H1 (cell line): ENCODE measurements around the gene SERPINB12. TPM values are rescaled to one million over a fixed set of nuclear protein-coding genes. Genes with fewer than 3 reads are reported as not detected.

Experiments
- CTCF ChIA-PET: fragments of 300-600 bp; sonication (Branson Sonifier 250); formaldehyde crosslinking; loops from one replicate; lab custom pipeline; 2021; ENCODE audit not compliant: partially characterized antibody; lab: Charles Lee
- POLR2A ChIA-PET: fragments of 300-600 bp; sonication (Branson Sonifier 250); formaldehyde crosslinking; loops from one replicate; lab custom pipeline; 2021; ENCODE audit warnings: inconsistent platforms; ENCODE audit not compliant: partially characterized antibody; lab: Charles Lee
- DNase-seq, 2 experiments: peaks; one replicate each; pipeline versions ENCODE4 v3.0.0 to v3.0.0-alpha.2; 2010 to 2022; ENCODE audit warnings: low spot score in 2 of 2, low read depth in 1 of 2, mixed read lengths in 1 of 2
- FAIRE-seq: peaks from 2 replicates; lab custom pipeline; 2011; peaks lifted over from hg19 to GRCh38; lab: Jason Lieb, UNC
- H2AFZ ChIP-seq: 2 replicates; pipeline ENCODE4 v1.8.1; 2012; ENCODE audit warnings: low read length, inconsistent platforms
- H2AK5ac ChIP-seq: 2 replicates; pipeline ENCODE4 v1.6.1; 2013; ENCODE audit warnings: low read depth, low read length
- H2BK120ac ChIP-seq: replicated peaks from 2 replicates; pipeline ENCODE3; 2013; ENCODE audit warnings: low read depth, low read length, inconsistent platforms
- H2BK12ac ChIP-seq: 2 replicates; pipeline ENCODE4 v1.6.1; 2013; ENCODE audit warnings: low read depth, low read length
- H2BK15ac ChIP-seq: 2 replicates; pipeline ENCODE4 v1.6.1; 2013; ENCODE audit warnings: low read length
- H2BK20ac ChIP-seq: 2 replicates; pipeline ENCODE4 v1.6.1; 2013; ENCODE audit warnings: low read length
- H2BK5ac ChIP-seq: 2 replicates; pipeline ENCODE4 v1.6.1; 2013; ENCODE audit warnings: low read depth, low read length
- H3K14ac ChIP-seq: 2 replicates; pipeline ENCODE4 v1.6.1; 2013; ENCODE audit warnings: inconsistent platforms; ENCODE audit not compliant: insufficient read length
- H3K18ac ChIP-seq: 2 replicates; pipeline ENCODE4 v1.6.1; 2013; ENCODE audit warnings: low read length; ENCODE audit errors: extremely low read depth
- H3K23ac ChIP-seq: 2 replicates; pipeline ENCODE4 v1.6.1; 2013; ENCODE audit warnings: inconsistent platforms; ENCODE audit not compliant: insufficient read length
- H3K23me2 ChIP-seq: 2 replicates; pipeline ENCODE4 v1.6.1; 2013; ENCODE audit warnings: low read depth, low read length
- H3K27ac ChIP-seq: 2 replicates; pipeline ENCODE4 v1.6.1; 2011; ENCODE audit warnings: low read depth, low read length, inconsistent platforms
- H3K27me3 ChIP-seq, 4 experiments: replicated peaks in 1 of 4; 1 replicate in 1 of 4; 2 replicates in 3 of 4; pipeline versions ENCODE4 v1.6.1 to v1.8.1; 2011 to 2013; ENCODE audit warnings: low read length in 3 of 4, mild to moderate bottlenecking in 3 of 4, inconsistent platforms in 2 of 4, mixed read lengths in 2 of 4, moderate library complexity in 1 of 4; ENCODE audit not compliant: control insufficient read depth in 3 of 4, insufficient read depth in 3 of 4; ENCODE audit errors: extremely low read depth in 1 of 4
- H3K36me3 ChIP-seq, 4 experiments: 2 replicates each; pipeline versions ENCODE4 v1.6.1 to v1.8.1; 2011 to 2013; ENCODE audit warnings: mild to moderate bottlenecking in 4 of 4, low read length in 3 of 4, moderate library complexity in 2 of 4, control low read depth in 1 of 4, inconsistent platforms in 1 of 4; ENCODE audit not compliant: insufficient read depth in 4 of 4, control insufficient read depth in 2 of 4
- H3K4ac ChIP-seq: replicated peaks from 2 replicates; pipeline ENCODE3; 2013; ENCODE audit warnings: low read length, low read depth, mixed read lengths, inconsistent platforms; ENCODE audit not compliant: insufficient read length
- H3K4me1 ChIP-seq, 4 experiments: replicated peaks in 1 of 4; 1 replicate in 1 of 4; 2 replicates in 3 of 4; pipeline versions ENCODE4 v1.6.1 to v1.8.1; 2011 to 2013; ENCODE audit warnings: low read length in 3 of 4, inconsistent platforms in 2 of 4, mixed read lengths in 1 of 4; ENCODE audit not compliant: insufficient read depth in 4 of 4, control insufficient read depth in 3 of 4
- H3K4me2 ChIP-seq, 2 experiments: 2 replicates each; pipeline versions ENCODE4 v1.6.1 to v1.8.1; 2011 to 2013; ENCODE audit warnings: low read depth in 2 of 2, low read length in 2 of 2, control low read depth in 1 of 2, inconsistent platforms in 1 of 2, mild to moderate bottlenecking in 1 of 2; ENCODE audit not compliant: insufficient read depth in 1 of 2
- H3K4me3 ChIP-seq, 4 experiments: fragments of 200-600, 300-600 bp in 1 of 4; sonication (generic), shearing (Covaris generic), sonication (Bioruptor Twin) in 1 of 4; 2 replicates each; pipeline versions ENCODE4 v1.5.1 to v1.8.1; 2011 to 2016; ENCODE audit warnings: low read length in 4 of 4, low read depth in 3 of 4, control low read depth in 2 of 4, inconsistent platforms in 2 of 4, mild to moderate bottlenecking in 2 of 4, mixed read lengths in 1 of 4, moderate library complexity in 1 of 4; ENCODE audit not compliant: insufficient read depth in 2 of 4; ENCODE audit errors: extremely low read depth in 1 of 4
- H3K56ac ChIP-seq: replicated peaks from 2 replicates; pipeline ENCODE3; 2013; ENCODE audit warnings: low read depth, mild to moderate bottlenecking, mixed read lengths, low read length, inconsistent platforms; ENCODE audit not compliant: insufficient read length
- H3K79me1 ChIP-seq: 2 replicates; pipeline ENCODE4 v1.6.1; 2013; ENCODE audit warnings: low read depth, low read length, control low read depth
- H3K79me2 ChIP-seq, 2 experiments: 2 replicates each; pipeline versions ENCODE4 v1.6.1 to v1.8.1; 2012 to 2013; ENCODE audit warnings: low read length in 2 of 2, mild to moderate bottlenecking in 2 of 2, inconsistent platforms in 1 of 2; ENCODE audit not compliant: insufficient read depth in 2 of 2, control insufficient read depth in 1 of 2
- H3K9ac ChIP-seq, 4 experiments: replicated peaks in 1 of 4; 1 replicate in 1 of 4; 2 replicates in 3 of 4; pipeline versions ENCODE4 v1.6.1 to v1.8.1; 2011 to 2013; ENCODE audit warnings: low read depth in 3 of 4, low read length in 3 of 4, control low read depth in 2 of 4, mild to moderate bottlenecking in 2 of 4, moderate library complexity in 2 of 4, inconsistent platforms in 1 of 4; ENCODE audit errors: extremely low read depth in 1 of 4
- H3K9me3 ChIP-seq, 2 experiments: 2 replicates each; pipeline versions ENCODE4 v1.6.1 to v1.8.1; 2012 to 2013; ENCODE audit warnings: mild to moderate bottlenecking in 2 of 2, moderate library complexity in 2 of 2, control low read depth in 1 of 2, inconsistent platforms in 1 of 2, low read depth in 1 of 2, low read length in 1 of 2, mixed read lengths in 1 of 2; ENCODE audit not compliant: insufficient read depth in 2 of 2
- H4K20me1 ChIP-seq, 2 experiments: replicated peaks in 1 of 2; 2 replicates each; pipeline versions ENCODE3 to v1.8.1; 2011 to 2013; ENCODE audit warnings: inconsistent platforms in 2 of 2, low read length in 2 of 2, mild to moderate bottlenecking in 1 of 2; ENCODE audit not compliant: insufficient read depth in 2 of 2, control insufficient read depth in 1 of 2
- H4K5ac ChIP-seq: 2 replicates; pipeline ENCODE4 v1.6.1; 2013; ENCODE audit warnings: low read length, low read depth, mixed read lengths, inconsistent platforms; ENCODE audit not compliant: insufficient read length
- H4K8ac ChIP-seq: 2 replicates; pipeline ENCODE4 v1.8.0; 2013; ENCODE audit warnings: mild to moderate bottlenecking, moderate library complexity, low read length, inconsistent platforms; ENCODE audit not compliant: insufficient read depth; ENCODE audit errors: extremely low read depth
- H4K91ac ChIP-seq: replicated peaks from 2 replicates; pipeline ENCODE3; 2013; ENCODE audit warnings: low read length, mixed read lengths, inconsistent platforms; ENCODE audit not compliant: insufficient read length
- ATF3 ChIP-seq: IDR thresholded peaks from 2 replicates; pipeline ENCODE4 v1.6.1; 2011; ENCODE audit warnings: low read depth, mild to moderate bottlenecking, low read length; ENCODE audit not compliant: insufficient read depth
- CBX8 ChIP-seq: fragments of 300-800, 300-1000 bp; sonication (generic); IDR thresholded peaks from 2 replicates; pipeline ENCODE4 v1.7.1; 2016; ENCODE audit warnings: low read depth, low read length, borderline replicate concordance
- CHD2 ChIP-seq: IDR thresholded peaks from 2 replicates; pipeline ENCODE4 v1.6.1; 2012; ENCODE audit warnings: low read length, improper control_type of control experiment
- CREB1 ChIP-seq: IDR thresholded peaks from 2 replicates; pipeline ENCODE4 v1.6.1; 2012; ENCODE audit warnings: inconsistent platforms
- EGR1 ChIP-seq: IDR thresholded peaks from 2 replicates; pipeline ENCODE4 v1.6.1; 2011; ENCODE audit warnings: low read depth, low read length, borderline replicate concordance
- FOSL1 ChIP-seq: IDR thresholded peaks from 2 replicates; pipeline ENCODE4 v1.6.1; 2011; ENCODE audit warnings: mild to moderate bottlenecking, low read depth, low read length, moderate library complexity; ENCODE audit not compliant: insufficient read depth
- GABPA ChIP-seq: IDR thresholded peaks from 2 replicates; pipeline ENCODE4 v1.6.1; 2011; ENCODE audit warnings: mild to moderate bottlenecking, low read length, moderate library complexity, borderline replicate concordance; ENCODE audit not compliant: insufficient read depth
- HDAC2 ChIP-seq, 2 experiments: fragments of 300-600 bp in 1 of 2; sonication (generic) in 1 of 2; IDR thresholded peaks; 2 replicates each; pipeline ENCODE4 v1.6.1; 2011 to 2012; ENCODE audit warnings: low read depth in 2 of 2, low read length in 2 of 2, mild to moderate bottlenecking in 2 of 2, moderate library complexity in 2 of 2, borderline replicate concordance in 1 of 2, inconsistent platforms in 1 of 2
- RBBP5 ChIP-seq: IDR thresholded peaks from 2 replicates; pipeline ENCODE4 v1.7.1; 2012; ENCODE audit warnings: low read depth, mild to moderate bottlenecking, inconsistent platforms, low read length, moderate library complexity, borderline replicate concordance
- RNF2 ChIP-seq: fragments of 200-900, 300-1000 bp; sonication (generic); IDR thresholded peaks from 2 replicates; pipeline ENCODE4 v1.7.1; 2016; ENCODE audit warnings: borderline replicate concordance, low read depth, mild to moderate bottlenecking, antibody characterized with exemption, low read length; ENCODE audit not compliant: poor library complexity, severe bottlenecking; ENCODE audit errors: missing control alignments
- SAP30 ChIP-seq: fragments of 300-600 bp; sonication (generic); IDR thresholded peaks from 2 replicates; pipeline ENCODE4 v1.7.1; 2012; ENCODE audit warnings: low read length, moderate library complexity, mild to moderate bottlenecking, inconsistent platforms; ENCODE audit not compliant: insufficient read depth, insufficient replicate concordance
- SP2 ChIP-seq: IDR thresholded peaks from 2 replicates; pipeline ENCODE4 v1.6.1; 2012; ENCODE audit warnings: mild to moderate bottlenecking, low read length, inconsistent platforms
- TCF12 ChIP-seq: IDR thresholded peaks from 2 replicates; pipeline ENCODE4 v1.6.1; 2011; ENCODE audit warnings: low read depth, mild to moderate bottlenecking, low read length
- WGBS, 2 experiments: shearing (Covaris generic) in 1 of 2; methylation state at CpG; one replicate each; pipeline versions ENCODE4 v1.1.6 to v1.1.7; 2013 to 2015; ENCODE audit warnings: low lambda C conversion rate in 2 of 2, mixed read lengths in 2 of 2, inconsistent platforms in 1 of 2, low coverage in 1 of 2, missing lambda C conversion rate in 1 of 2; ENCODE audit not compliant: insufficient replicate concordance in 2 of 2, insufficient coverage in 1 of 2, insufficient read length in 1 of 2; ENCODE audit errors: extremely low coverage in 1 of 2, missing lambda C conversion rate in 1 of 2; 5-methylcytosine and 5-hydroxymethylcytosine counted together
- polyA plus RNA-seq, 7 experiments: library from polyadenylated mRNA; depleted of rRNA in 3 of 7; stranded (reverse) in 5 of 7; unstranded in 2 of 7; fragments of >200 nt in 5 of 7; fragments of 200-250 nt in 2 of 7; gene quantifications; 1 replicate in 5 of 7; 2 replicates in 1 of 7; 4 replicates in 1 of 7; pipeline versions ENCODE4 v1.2.1 to v1.2.3, GENCODE V29; 2011 to 2013; ENCODE audit warnings: missing spikeins in 2 of 7, mixed read lengths in 2 of 7
- total RNA-seq: library from RNA; stranded (reverse); fragmentation: NEBNext Ultra II Directional; extraction: Animal tissue kit (Norgen Biotek cat#: 25700); gene quantifications from 2 replicates; pipeline ENCODE4 v1.2.1, GENCODE V29; 2021

The SERPINB12 gene
- total and polyA plus RNA-seq, 2 of the 8 experiments (the other 6 are each of a cell fraction or from before 2014, with no cell fraction given) = not detected

GRCh38 chr18:63544017-63544416 lies 1.8 kb downstream of the SERPINB12 start:
- H3K79me2 ChIP-seq = no peaks in the 10 kb centered on the region
- no peak overlapping the region for H3K14ac ChIP-seq
- no peak overlapping the region for H3K18ac ChIP-seq
- H2BK120ac ChIP-seq = no peak overlapping the region
- no peaks in the 10 kb centered on the region for H4K20me1 ChIP-seq
- no peaks in the 10 kb centered on the region for H3K9me3 ChIP-seq
- H4K5ac ChIP-seq = no peak overlapping the region
- no peak overlapping the region for H3K4ac ChIP-seq
- ChIA-PET POLR2A (no interaction called here), CTCF (interaction anchor here (1.2 to 1.3 kb wide), 2 partner anchors 26 to 30 kb away, joined by 4 to 5 read pairs; no protein-coding TSS in a partner anchor)
- no peak overlapping the region for H2AK5ac ChIP-seq
- no peak overlapping the region for H4K91ac ChIP-seq
- H3K23ac ChIP-seq = no peak overlapping the region
- H3K36me3 ChIP-seq = no peaks in the 10 kb centered on the region
- no peak overlapping the region for H2BK5ac ChIP-seq
- H4K8ac ChIP-seq = no peak overlapping the region
- H2BK20ac ChIP-seq = no peak overlapping the region
- no peak overlapping the region for H2AFZ ChIP-seq
- no peaks in the 10 kb centered on the region; a peak in 1 of 7 replicates for H3K27me3 ChIP-seq
- FAIRE-seq = no peak
- WGBS, 2 experiments = 93% methylated on average over 2 of the region's 2 CpGs; no CpG with 5 or more reads in 1 of the 2 experiments
- DNase-seq = no peak
- H3K4me3 ChIP-seq = no peak overlapping the region
- no peaks in the 10 kb centered on the region for H3K23me2 ChIP-seq
- H3K4me2 ChIP-seq = no peak overlapping the region
- H2BK15ac ChIP-seq = no peak overlapping the region
- no peaks in the 10 kb centered on the region for H3K79me1 ChIP-seq
- no peak overlapping the region for H3K27ac ChIP-seq
- H3K9ac ChIP-seq = no peak overlapping the region
- H3K56ac ChIP-seq = no peak overlapping the region
- no peak overlapping the region for H2BK12ac ChIP-seq
- H3K4me1 ChIP-seq = peaks cover 0 to 6% (median 0%) of the 10 kb centered on the region in 4 experiments; a peak in 1 of 7 replicates
- TF ChIP-seq ATF3 = no peak
- TF ChIP-seq CBX8 = no peak
- no peak for TF ChIP-seq TCF12
- no peak for TF ChIP-seq FOSL1
- TF ChIP-seq RNF2 = no peak
- no peak for TF ChIP-seq CREB1
- TF ChIP-seq RBBP5 = no peak
- no peak for TF ChIP-seq GABPA
- TF ChIP-seq SAP30 = no peak
- no peak for TF ChIP-seq SP2
- no peak for TF ChIP-seq HDAC2 (IDR thresholded peaks at IDR 0.05; ENCODE audit: borderline replicate concordance in 1 of 2, low read depth in 2 of 2, low read length in 2 of 2)
- no peak for TF ChIP-seq CHD2
- no peak for TF ChIP-seq EGR1
